ENCODE results near the gene RFX1.

DNA sequence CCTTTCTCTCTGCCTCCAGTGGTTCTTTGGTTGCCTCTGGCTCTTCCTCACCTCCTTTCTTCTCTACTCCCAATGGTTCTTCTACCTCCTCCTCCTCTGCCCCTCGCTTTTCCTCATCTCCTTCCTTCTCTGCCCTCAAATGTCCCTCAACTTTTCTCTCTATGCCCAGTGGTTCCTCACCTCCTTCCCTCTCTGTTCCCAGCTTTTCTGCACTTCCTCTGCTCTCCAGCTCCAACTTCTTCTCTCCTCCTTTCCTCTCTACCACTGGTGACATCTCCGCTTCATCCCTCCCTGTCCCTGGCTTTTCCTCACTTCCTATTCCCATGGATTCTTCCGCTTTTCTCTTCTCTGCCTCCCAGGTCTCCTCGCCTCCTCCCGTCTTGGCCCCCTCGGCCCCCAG lies 48.0 kb upstream of the RFX1 start:
- TF ChIP-seq, protein P1, sequence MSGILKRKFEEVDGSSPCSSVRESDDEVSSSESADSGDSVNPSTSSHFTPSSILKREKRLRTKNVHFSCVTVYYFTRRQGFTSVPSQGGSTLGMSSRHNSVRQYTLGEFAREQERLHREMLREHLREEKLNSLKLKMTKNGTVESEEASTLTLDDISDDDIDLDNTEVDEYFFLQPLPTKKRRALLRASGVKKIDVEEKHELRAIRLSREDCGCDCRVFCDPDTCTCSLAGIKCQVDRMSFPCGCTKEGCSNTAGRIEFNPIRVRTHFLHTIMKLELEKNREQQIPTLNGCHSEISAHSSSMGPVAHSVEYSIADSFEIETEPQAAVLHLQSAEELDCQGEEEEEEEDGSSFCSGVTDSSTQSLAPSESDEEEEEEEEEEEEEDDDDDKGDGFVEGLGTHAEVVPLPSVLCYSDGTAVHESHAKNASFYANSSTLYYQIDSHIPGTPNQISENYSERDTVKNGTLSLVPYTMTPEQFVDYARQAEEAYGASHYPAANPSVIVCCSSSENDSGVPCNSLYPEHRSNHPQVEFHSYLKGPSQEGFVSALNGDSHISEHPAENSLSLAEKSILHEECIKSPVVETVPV (CRISPR knock-in tag; IDR thresholded peaks at IDR 0.05) = no peak
- TF ChIP-seq ARNTL (CRISPR knock-in tag; IDR thresholded peaks at IDR 0.05; ENCODE audit: borderline replicate concordance, low read depth) = no peak

Data from SK-N-SH treated with all-trans-retinoic acid at 6 μM for 48 hours (cell line).